OCI-LY3 (cell line): ENCODE measurements around the gene PDLIM1.

ENCODE experiments used
- CTCF ChIP-seq: fragments of 200-600, 300-600 bp; sonication (generic); IDR thresholded peaks from 2 replicates; pipeline ENCODE4 v1.5.1; 2014; ENCODE audit warnings: antibody characterized with exemption, low read length, low read depth
- EZH2phosphoT487 ChIP-seq: fragments of 200-600 bp; shearing (Covaris generic); IDR thresholded peaks from 2 replicates; pipeline ENCODE4 v1.6.1; 2018; ENCODE audit warnings: antibody characterized with exemption, mixed run types, low read depth

- TF ChIP-seq CTCF (no peak), EZH2phosphoT487 (no peak)
Measured at GRCh38 chr10:95280637-95281036, 10.2 kb downstream of the PDLIM1 start.
